ENCODE data around the gene CORO2B.

CORO2B gene

GRCh38 chr15:68578980-68579935 is at the start of gene CORO2B:
TSS of gene CORO2B (plus strand) at chr15:68578993. CDS start at chr15:68579263, 270 bp downstream.
- DNase-seq (ENCODE audit: low read depth): peak; percentile 54
- peak within 1 kb of the TSS; percentile 23 for H3K4me3 ChIP-seq (ENCODE audit: low read depth, low read length)
- TF ChIP-seq MYC (IDR thresholded peaks at IDR 0.05; ENCODE audit: low read depth, low read length) (no peak), MAX (IDR thresholded peaks at IDR 0.05; ENCODE audit: low read depth, low read length) (no peak), CTCF (IDR thresholded peaks at IDR 0.05; ENCODE audit: low read depth, low read length) (no peak), POLR2A (IDR thresholded peaks at IDR 0.05; ENCODE audit: extremely low read depth, insufficient read length) (no peak)

- DNase-seq (ENCODE audit: low read depth): no peak
- TF ChIP-seq MYC (IDR thresholded peaks at IDR 0.05; ENCODE audit: low read depth, low read length) (no peak), MAX (IDR thresholded peaks at IDR 0.05; ENCODE audit: low read depth, low read length) (no peak), CTCF (IDR thresholded peaks at IDR 0.05; ENCODE audit: low read depth, low read length) (no peak), POLR2A (IDR thresholded peaks at IDR 0.05; ENCODE audit: extremely low read depth, insufficient read length) (no peak)
- H3K4me3 ChIP-seq (ENCODE audit: low read depth, low read length): no peak overlapping the region
Measured at GRCh38 chr15:68531387-68532179, 47.2 kb upstream of the CORO2B start.

- no peak for DNase-seq (ENCODE audit: low read depth)
- no peak overlapping the region for H3K4me3 ChIP-seq (ENCODE audit: low read depth, low read length)
- TF ChIP-seq CTCF (IDR thresholded peaks at IDR 0.05; ENCODE audit: low read depth, low read length) (no peak), MAX (IDR thresholded peaks at IDR 0.05; ENCODE audit: low read depth, low read length) (no peak), MYC (IDR thresholded peaks at IDR 0.05; ENCODE audit: low read depth, low read length) (no peak), POLR2A (IDR thresholded peaks at IDR 0.05; ENCODE audit: extremely low read depth, insufficient read length) (no peak)
Measured at GRCh38 chr15:68536331-68537095, 42.3 kb upstream of the CORO2B start.

GRCh38 chr15:68537097-68537496 is 41.7 kb upstream of the CORO2B start:
- TF ChIP-seq POLR2A (IDR thresholded peaks at IDR 0.05; ENCODE audit: extremely low read depth, insufficient read length) (no peak), MYC (IDR thresholded peaks at IDR 0.05; ENCODE audit: low read depth, low read length) (no peak), CTCF (IDR thresholded peaks at IDR 0.05; ENCODE audit: low read depth, low read length) (no peak), MAX (IDR thresholded peaks at IDR 0.05; ENCODE audit: low read depth, low read length) (no peak)
- no peak for DNase-seq (ENCODE audit: low read depth)
- no peak overlapping the region for H3K4me3 ChIP-seq (ENCODE audit: low read depth, low read length)

GRCh38 chr15:68537506-68537905 is 41.3 kb upstream of the CORO2B start:
- no peak for TF ChIP-seq MYC (IDR thresholded peaks at IDR 0.05; ENCODE audit: low read depth, low read length)
- no peak for TF ChIP-seq MAX (IDR thresholded peaks at IDR 0.05; ENCODE audit: low read depth, low read length)
- no peak for TF ChIP-seq POLR2A (IDR thresholded peaks at IDR 0.05; ENCODE audit: extremely low read depth, insufficient read length)
- TF ChIP-seq CTCF (IDR thresholded peaks at IDR 0.05; ENCODE audit: low read depth, low read length): no peak
- no peak overlapping the region for H3K4me3 ChIP-seq (ENCODE audit: low read depth, low read length)
- no peak for DNase-seq (ENCODE audit: low read depth)
